Adrenal gland (tissue), 5 donors: Measurements from ENCODE around the gene ZDHHC7.

ENCODE experiments used
- CTCF ChIP-seq, 6 experiments: fragments of 450-650 bp in 4 of 6; fragments of 200-600 bp in 2 of 6; sonication (generic) in 1 of 6; IDR thresholded peaks; 1 replicate in 5 of 6; 2 replicates in 1 of 6; pipeline versions ENCODE4 v1.5.1 to v1.8.0; 2016 to 2021; ENCODE audit warnings: antibody characterized with exemption in 6 of 6, mild to moderate bottlenecking in 2 of 6, moderate library complexity in 1 of 6
- POLR2A ChIP-seq, 2 donors: fragments of 450-650 bp; IDR thresholded peaks; one replicate each; pipeline ENCODE4 v1.6.1; 2017; ENCODE audit warnings: antibody characterized with exemption in 2 of 2, mild to moderate bottlenecking in 2 of 2, moderate library complexity in 1 of 2
- donor health status: DM: no; HTN: no; CAD: no.

GRCh38 chr16:84950906-84951305 lies 60.4 kb downstream of the ZDHHC7 start:
- TF ChIP-seq CTCF (IDR thresholded peaks at IDR 0.05) (peak in 2 of 6 experiments; percentile 12 to 24), POLR2A (IDR thresholded peaks at IDR 0.05) (no peak)
